RCC 7860 (cell line): ENCODE results near the gene CDC37.
"Not testable (repeated sequence)": the region's sequence is repeated elsewhere in the genome, so short reads cannot be mapped to it uniquely, and the experiment has no call there.

Experiments used
- DNase-seq: peaks from one replicate; pipeline ENCODE4 v3.0.0-alpha.2; 2015; ENCODE audit warnings: low spot score
- FAIRE-seq: peaks from 2 replicates; lab custom pipeline; 2012; peaks lifted over from hg19 to GRCh38; lab: Jason Lieb, UNC

CDC37 gene

DNA sequence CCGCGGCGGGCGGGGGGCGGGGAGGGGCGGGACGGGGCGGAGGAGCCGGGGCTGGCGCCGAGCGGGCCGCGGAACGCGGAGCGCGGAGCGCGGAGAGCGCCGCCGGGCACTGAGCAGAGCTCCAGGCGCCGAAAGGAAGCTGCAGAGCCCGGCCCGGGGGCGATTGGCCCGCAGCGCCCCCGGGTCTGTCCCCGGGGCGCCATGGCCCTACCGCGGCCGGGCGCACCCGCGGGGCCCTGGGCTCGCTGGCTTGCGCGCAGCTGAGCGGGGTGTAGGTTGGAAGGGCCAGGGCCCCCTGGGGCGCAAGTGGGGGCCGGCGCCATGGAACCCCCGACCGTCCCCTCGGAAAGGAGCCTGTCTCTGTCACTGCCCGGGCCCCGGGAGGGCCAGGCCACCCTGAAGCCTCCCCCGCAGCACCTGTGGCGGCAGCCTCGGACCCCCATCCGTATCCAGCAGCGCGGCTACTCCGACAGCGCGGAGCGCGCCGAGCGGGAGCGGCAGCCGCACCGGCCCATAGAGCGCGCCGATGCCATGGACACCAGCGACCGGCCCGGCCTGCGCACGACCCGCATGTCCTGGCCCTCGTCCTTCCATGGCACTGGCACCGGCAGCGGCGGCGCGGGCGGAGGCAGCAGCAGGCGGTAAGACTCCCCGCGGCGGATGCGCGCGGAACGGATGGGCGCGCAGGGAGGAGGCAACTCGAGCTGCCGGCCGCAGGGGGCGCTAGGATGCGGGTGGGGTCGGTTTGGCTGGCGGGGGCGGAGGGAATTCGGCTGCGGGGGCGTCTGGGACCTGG is 17.3 kb upstream of the CDC37 start, which contains the start of gene PDE4A:
TSS of gene PDE4A (plus strand) at position 95 of the 796 bp plus-strand sequence. CDS start at position 322, 227 bp downstream.
- DNase-seq (no peak), FAIRE-seq (no peak)

DNA sequence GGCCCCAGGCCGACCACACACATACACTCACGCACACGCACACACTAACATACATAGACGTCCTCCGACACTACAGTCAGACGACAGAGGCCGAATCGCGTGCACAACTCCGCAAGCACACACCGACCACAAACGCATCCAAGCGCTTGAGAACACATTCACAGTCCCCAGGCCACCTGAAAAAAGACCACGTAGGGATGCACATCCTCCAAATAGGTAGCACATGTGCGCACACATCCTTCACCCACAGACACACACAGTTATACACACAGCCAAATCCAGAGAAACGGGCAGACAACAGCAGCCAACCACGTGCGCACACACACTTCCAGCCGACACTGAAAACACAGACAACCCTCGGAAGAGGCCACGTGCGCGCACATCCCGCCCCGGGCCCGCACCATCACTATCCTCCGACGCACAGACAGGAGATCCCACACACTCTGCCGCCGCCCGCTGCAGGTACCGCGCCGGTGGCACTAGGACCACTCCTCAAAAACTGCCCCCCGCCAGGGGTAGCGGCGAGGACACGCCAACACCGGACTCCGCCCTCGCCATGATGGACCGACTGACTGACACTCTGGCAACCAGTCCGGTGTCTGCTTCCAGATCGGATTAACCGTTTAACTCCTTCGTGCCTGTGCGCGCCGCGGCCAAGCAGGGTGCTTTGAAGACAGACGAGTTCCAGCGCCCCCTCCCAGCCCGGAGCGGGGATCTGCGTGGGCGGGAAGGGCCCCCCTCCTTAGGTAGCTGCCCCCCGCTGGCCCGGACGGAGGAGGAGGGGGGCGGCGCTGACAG is 16.5 kb upstream of the CDC37 start:
- no peak for DNase-seq
- FAIRE-seq: no peak

DNA sequence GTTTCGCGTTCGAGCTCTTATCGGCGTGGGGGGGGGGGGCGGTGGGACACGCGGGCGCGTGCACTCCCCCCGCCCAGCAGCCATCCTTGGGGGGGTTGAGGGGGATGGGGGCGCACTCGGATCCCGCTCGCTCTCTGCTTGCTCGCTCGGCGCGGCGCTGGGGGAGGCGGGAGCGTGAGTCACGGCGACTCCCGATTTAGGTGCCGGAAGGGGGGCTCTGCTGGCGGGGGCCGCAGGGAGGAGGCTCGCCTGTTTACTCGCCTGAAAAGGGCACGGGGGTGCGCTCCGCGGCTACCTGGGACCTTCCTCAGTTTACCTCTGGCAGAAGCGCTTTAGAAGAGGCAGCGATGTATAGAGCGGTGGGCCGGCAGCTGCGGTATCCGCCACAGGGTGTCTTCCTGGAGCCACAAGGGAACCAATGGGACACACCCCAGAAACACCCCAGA is 15.9 kb upstream of the CDC37 start:
- no peak for DNase-seq
- FAIRE-seq: no peak

DNA sequence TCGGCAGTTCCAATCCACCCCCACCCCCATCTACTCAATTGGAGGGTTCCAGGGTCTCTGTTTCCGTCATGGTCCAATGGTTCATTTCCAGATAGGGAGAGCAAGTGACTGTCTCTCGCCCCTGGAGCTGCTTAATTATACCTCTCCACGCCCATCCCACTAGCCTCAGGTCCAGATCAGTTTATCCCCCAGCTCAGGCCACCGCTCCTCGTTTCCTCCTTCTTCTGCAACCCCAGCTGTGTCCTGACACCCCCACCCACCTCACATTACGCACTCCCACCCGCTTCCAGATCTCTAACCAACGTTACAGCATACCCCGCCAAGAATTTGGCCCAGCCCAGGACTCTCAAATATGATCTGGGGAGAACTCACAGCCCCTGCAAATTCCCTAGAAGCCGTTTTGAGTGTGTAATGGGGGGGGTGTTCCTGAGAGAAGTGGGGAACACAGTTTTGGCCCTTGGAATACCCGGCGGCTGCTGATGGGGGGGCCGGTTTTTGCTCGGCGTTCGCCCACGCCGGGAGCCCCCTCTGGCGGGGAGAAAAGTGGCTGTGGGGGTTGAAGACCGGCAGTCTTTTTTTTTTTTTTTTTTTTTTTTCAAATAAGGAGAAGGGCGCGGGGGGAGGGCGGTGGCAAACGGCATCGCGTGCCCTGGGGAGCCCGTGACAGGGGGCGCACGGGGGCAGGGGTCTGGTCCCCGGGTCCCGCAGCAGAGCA is 15.3 kb upstream of the CDC37 start:
- FAIRE-seq: no peak
- DNase-seq: no peak

DNA sequence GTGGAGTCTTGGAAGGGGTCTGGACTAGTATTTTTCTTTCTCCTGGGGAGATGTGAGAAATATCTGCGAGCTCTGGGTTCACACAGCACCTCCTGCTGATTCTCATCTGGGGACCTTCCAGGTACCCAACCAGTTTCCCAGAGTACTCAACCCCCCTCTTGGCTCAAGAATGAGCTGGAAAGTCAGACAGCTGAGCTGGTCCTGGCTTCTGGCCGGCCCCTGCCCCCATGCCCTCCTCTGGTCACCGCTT is 14.8 kb upstream of the CDC37 start:
- FAIRE-seq: no peak
- DNase-seq: no peak

DNA sequence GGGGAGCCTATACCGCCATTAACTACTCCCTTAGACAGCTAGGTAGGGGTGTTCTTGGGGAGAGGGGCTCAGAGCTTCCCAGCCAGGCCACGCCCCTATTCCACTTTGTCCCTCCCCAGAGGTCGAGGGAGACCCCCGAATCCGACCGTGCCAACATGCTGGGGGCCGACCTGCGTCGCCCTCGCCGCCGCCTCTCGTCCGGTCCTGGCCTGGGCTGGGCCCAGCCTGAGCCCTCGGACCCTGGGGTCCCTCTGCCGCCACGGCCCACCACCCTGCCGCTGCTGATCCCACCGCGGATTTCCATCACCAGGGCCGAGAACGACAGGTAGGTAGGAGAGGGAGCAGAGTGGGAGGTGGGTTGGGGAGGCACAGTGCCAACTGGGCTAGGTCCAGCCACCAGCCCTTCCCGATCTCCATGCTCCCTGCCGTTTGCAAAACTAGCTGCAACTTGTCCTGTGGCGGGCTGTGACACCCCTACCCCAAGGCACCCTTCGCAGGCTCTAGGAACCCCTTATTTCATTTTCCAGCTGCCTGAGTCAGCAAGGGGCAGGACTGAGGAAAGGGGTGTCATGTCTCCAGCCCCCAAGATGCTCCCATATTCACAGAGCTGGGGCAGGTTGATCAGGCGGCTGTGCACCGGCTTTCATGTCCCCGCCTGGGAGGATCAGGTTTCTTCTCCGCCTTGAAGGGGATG is 14.3 kb upstream of the CDC37 start:
- DNase-seq (no peak), FAIRE-seq (no peak)

DNA sequence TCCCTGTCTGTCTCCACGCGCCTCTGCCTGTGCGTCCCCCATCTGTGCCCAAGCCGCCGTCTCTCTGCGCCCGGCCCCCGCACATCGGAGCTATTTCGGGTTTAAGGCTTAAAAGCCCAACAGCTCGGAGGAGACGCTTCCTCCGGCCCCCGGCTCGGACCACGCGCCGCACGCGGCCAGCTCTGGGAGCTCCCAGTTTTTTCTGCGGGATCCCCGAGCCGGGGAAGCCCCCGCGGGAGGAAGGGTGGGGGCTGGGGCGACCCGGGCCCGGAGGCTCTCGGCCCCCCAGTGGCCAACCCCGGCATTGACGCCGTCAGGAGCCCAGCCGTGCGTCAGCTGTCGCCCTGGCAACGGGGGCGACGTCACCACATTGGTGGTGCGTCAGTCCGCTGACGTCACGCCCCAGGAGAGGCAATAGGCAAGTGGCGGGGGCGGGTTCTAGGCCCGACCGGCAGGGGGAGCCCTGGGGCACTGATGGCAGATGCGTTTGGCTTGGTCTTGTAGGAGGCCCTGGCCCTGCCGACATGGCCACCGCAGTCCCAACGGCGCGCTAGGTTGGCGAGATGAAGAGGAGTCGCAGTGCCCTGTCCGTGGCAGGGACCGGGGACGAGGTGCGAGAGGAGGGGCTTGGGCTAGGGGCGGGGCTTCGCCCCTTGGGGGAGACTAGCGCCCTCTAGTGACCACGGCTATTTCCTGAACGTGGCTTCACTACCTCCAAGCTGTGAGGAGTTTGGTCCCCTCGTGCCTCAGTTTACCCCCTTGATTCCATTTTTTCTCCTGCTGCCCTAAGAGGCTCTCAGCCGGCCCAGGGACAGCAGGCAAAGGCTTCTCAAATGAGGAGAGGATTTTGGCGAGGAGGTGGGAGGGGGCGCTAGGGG is 13.3 kb upstream of the CDC37 start:
- no peak for FAIRE-seq
- DNase-seq: peak; percentile 42

DNA sequence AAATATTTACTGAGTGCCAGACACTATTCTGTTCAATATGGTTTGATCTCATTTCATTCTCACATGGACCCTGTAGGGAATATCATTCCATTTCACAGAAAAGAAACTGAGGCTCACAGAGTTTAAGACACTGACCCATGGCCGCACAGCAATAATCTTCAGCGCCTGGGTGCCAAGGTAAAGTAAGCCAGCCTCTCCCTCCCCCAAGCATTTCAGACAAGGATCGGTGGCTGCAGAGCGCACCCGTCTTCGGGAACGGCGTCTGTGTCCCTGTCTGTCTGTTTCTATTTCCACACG is 12.7 kb upstream of the CDC37 start:
- FAIRE-seq (no peak), DNase-seq (no peak)

DNA sequence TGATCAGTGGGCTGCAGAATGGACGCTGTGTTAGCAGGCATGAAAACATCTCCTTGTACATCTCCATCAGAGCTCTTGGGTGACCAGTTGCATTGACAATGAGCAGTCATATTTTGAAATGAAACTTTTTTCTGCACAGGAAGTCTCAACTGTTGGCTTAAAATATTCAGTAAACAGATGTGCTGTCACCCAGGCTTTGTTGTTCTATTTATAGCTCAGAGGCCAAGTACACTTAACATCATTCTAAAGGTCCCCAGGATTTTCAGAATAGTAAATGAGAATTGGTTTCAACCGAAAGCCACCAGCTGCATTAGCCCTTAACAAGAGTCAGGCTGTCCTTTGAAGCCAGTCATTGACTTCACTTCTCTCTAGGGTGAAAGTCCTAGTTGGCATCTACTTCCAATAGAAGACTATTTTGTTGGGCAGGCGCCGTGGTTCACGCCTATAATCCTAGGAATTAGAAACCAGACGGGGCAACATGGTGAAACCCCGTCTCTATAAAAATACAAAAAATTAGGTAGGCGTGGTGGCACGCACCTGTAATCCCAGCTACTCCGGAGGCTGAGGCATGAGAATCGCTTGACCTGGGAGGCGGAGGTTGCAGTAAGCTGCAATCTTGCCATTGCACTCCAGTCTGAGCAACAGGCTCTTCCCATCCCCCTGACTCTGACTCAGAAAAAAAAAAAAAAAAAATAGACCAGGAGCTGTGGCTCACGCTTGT is 9.1 kb upstream of the CDC37 start:
- FAIRE-seq (no peak), DNase-seq (no peak)

DNA sequence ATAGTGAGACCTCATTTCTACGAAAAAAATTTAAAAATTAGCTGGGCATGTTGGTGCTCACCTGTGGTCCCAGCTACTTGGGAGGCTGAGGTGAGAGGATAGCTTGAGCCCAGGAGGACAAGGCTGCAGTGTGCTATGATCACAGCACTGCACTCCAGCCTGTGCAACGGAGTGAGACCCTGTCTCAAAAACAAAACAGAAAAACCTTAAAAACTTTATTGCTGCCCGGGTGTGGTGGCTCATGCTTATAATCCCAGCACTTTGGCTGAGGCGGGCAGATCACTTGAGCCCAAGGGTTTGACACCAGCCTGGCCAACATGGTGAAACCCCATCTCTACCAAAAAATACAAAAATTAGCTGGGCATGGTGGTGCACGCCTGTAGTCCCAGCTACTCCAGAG is 7.9 kb upstream of the CDC37 start:
- DNase-seq, FAIRE-seq: not testable (repeated sequence)

DNA sequence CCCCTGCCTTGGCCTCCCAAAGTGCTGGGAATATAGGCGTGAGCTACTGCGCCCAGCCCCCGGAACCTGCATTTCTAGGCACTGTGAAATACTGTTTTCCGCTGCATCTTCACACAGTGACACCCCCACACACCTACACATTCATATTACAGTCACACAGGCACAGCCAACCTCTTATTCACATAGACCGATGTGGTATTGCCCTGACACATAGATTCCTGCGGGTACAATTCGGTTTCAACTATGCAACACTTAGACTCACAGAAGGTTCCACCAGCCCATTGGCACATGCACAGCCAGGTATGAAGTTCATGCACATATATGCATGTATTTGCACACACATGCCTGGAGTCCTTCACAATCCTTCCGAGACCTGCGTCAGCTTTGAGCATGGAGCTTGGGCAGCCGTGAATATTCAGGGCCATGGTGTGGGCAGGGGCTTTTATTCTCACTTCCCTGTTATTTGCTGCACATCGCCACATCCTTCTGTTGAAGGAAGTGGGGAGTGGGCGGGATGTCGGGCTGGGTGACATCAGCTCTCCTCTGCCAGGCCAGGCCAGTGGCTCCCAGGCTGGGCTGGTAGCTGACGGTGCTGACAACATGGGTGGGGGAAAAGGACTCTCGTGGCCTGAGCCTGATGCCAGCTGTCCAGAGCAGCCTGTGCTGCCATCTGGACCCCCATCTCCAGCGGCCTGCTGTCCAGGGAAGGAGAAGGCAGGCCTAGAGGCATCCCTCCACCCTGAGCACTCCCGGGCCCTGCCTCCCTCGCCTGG is 5.4 kb upstream of the CDC37 start:
- no peak for DNase-seq
- FAIRE-seq: no peak

DNA sequence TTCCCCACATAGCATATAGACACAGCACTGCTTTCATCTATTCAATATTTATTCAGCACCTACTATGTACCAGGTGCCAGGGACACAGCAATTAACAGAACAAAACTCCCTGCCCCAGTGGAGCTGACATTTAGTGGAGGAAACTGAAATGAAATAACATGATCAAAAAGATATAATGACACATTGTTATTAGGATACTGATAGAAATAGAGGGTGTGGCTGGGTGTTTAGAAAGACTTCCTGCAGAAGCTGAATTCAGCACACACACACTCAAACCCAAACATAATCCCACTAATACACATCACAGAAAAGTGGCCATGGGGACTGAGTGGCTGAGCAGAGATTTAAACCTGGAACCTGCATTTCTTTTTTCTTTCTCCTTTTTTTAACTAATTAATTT is 3.8 kb upstream of the CDC37 start:
- no peak for DNase-seq
- FAIRE-seq: no peak

DNA sequence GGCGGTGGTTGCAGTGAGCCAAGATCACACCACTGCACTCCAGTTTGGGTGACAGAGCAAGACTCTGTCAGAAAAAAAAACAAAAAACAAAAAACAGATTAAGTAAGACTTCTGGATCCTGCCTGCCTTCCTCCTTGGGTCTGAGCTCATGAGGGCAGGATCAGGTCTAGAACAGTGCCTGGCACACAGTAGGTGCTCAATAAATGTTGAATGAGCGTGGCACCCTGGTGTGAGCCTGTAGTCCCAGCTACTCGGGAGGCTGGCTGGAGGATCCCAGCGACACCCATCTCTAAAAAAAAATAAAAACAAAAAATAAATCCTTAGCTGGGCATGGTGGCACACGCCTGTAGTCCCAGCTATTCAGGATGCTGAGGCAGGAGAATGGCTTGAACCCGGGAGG is 2.8 kb upstream of the CDC37 start:
- no peak for FAIRE-seq
- no peak for DNase-seq

DNA sequence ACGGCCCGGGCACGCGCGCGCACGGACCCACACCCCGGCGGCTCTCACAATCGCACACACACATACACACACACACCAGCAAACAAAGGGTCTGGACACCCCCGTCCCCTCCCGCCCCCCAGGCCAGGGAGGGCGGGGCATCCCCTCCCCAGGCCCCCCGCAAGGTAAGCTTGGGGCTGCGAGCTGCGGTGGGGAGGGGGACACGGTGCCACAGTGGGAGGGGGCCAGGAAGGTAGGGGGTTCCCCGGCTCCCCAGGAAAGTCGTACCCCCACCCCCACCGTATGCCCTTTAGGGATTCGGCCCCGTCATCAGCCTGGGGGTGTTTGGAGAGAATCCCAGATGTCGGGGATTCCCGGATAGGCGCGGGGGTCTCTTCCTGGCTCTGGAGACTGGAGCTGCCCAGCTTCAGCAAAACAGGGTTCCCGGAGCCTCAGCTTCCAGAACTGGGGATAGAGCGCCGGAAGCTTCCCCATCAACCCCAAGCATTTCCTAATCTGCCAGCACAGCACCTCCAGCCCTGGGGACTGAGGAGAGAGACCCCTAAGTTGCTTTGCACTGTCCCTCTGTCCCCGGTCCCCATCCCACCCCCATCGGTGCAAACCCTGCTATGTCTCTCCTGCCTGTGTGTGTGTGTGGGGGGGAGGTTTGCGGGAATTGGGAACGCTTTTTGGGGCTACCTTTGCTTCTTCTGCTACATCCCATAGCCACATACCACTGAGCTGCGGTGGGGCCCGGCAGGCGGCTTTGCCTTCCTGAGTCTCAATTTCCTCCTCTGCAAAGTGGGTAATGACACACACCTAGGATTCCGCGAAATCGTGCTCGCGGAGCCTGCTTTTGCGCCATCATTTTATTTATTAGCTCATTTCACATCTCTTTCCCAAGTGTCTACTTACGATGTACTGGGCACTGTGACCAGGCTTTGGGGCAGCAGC is 1.8 kb upstream of the CDC37 start:
- no peak for FAIRE-seq
- no peak for DNase-seq

DNA sequence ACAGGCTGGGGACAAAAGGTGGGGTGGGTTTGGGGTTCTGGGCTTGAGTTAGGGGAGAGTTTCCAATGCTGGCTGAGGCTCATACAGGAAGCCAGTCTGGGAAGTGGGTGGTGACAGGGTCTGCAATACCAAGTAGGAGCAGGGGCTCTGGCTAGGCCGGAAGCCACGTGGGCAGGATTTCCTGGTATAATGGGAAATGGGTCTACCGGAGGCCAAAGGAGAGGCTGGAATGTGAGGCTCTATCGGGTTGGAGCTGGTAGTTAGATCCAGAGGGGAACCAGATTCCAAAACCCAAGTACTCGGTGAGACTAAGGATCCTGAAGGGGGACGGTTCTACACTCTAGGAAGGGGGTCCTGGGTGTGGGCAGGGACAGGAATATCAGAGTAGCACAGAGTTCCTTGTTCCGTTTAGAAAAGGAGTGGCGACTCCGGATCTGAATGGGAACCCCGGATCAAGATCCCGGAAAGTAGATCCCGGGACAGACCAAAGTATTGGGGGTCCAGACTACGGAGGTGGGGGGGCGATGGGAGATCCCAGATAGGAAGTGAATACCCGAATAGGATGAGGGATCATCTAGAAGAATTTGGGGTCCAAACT is 802 bp downstream of the CDC37 start:
- peak; percentile 58 for DNase-seq
- no peak for FAIRE-seq

DNA sequence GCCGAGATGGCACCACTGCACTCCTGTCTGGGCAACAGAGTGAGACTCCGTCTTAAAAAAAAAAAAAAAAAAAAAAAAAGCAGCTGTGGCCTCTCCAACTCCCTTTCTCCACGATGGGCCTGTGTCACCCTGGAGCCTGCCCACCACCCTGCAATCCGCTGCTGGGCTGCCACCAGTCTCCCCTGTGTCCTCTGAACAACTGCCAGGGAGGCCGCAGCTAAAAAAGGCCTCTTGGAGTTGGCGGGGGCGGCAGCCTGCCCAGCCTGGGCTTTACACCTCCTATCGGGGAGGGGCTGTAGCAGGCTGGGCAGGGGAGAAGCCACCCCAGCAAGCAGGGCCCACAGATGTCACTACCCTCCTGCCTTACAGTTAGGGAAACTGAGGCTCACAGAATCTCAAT is 3.5 kb downstream of the CDC37 start:
- FAIRE-seq (no peak), DNase-seq (no peak)

DNA sequence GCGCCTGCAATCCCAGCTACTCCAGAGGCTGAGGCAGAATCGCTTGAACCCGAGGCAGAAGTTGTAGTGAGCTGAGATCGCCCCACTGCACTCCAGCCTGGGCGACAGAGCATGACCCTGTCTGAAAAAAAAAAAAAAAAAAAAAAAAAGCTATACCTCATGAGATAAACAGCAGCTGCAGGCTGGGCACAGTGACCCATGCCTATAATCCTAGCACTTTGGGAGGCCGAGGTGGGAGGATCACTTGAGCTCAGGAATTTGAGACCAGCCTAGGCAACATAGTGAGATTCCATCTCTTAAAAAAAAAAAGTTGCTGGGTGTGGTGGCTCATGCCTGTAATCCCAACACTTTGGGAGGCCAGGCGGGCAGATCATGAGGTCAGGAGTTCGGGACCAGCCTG is 4.0 kb downstream of the CDC37 start:
- DNase-seq: peak; percentile 11
- FAIRE-seq: not testable (repeated sequence)

DNA sequence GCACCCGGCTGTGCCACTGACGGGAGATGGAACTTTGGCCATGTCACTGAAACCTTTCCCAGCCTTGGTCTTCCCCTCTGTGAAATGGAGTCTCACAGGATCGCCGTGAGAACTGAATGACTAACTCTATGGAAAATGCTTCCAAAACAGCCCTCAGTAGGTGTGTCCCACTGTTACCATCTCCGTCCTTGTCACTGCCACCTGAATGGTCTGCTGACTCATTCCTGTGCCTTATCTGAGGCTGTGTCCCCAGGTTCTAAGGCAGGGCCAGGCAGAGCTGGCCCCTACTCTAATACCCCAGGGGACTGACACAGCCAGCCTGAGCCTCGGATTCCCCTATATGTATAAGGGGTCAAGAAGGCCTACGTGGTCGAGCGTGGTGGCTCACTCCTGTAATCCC is 4.5 kb downstream of the CDC37 start:
- no peak for DNase-seq
- no peak for FAIRE-seq
